Caco-2 (cell line): ENCODE results near the gene CIB2. TPM values are rescaled to one million over a fixed set of nuclear protein-coding genes. Genes with fewer than 3 reads are reported as not detected.

ENCODE experiments used
- BruUV-seq: library from RNA; stranded (reverse); fragments of 400-500 nt; replicated peaks from 2 replicates; lab custom pipeline; 2021; lab: Mats Ljungman, UMichigan
- CTCF ChIA-PET: fragments of 300-600 bp; sonication (Branson Sonifier 250); formaldehyde crosslinking; loops from one replicate; lab custom pipeline; 2022; ENCODE audit warnings: antibody characterized with exemption; lab: Charles Lee
- POLR2A ChIA-PET: fragments of 300-600 bp; sonication (Branson Sonifier 250); formaldehyde crosslinking; loops from one replicate; lab custom pipeline; 2022; ENCODE audit warnings: antibody characterized with exemption; lab: Charles Lee
- DNase-seq, 2 experiments: peaks; one replicate each; pipeline versions ENCODE4 v3.0.0 to v3.0.0-alpha.2; 2020 to 2022
- H3K27me3 ChIP-seq: replicated peaks from 2 replicates; pipeline ENCODE4 v1.6.0; 2011; ENCODE audit warnings: low read length; ENCODE audit not compliant: control insufficient read depth, insufficient read depth
- H3K36me3 ChIP-seq: 2 replicates; pipeline ENCODE4 v1.5.1; 2011; ENCODE audit warnings: low read length; ENCODE audit not compliant: control insufficient read depth, insufficient read depth
- H3K4me1 ChIP-seq: fragments of 250-450 bp; sonication (Bioruptor Pico); 2 replicates; pipeline ENCODE4 v1.5.1; 2020; ENCODE audit warnings: mild to moderate bottlenecking
- H3K4me3 ChIP-seq: 2 replicates; pipeline ENCODE4 v1.5.1; 2011; ENCODE audit warnings: low read depth, mild to moderate bottlenecking, control low read depth, low read length
- H3K9me3 ChIP-seq: fragments of 250-450 bp; sonication (Bioruptor Pico); 2 replicates; pipeline ENCODE4 v1.5.1; 2020; ENCODE audit warnings: mild to moderate bottlenecking, moderate library complexity
- H3K27ac Mint-ChIP-seq: one replicate; pipeline ENCODE4 v1.8.0; 2022; ENCODE audit warnings: mixed read lengths; ENCODE audit not compliant: unreplicated experiment
- H3K27me3 Mint-ChIP-seq: one replicate; pipeline ENCODE4 v1.8.0; 2022; ENCODE audit warnings: mixed read lengths; ENCODE audit not compliant: insufficient read depth, unreplicated experiment
- H3K36me3 Mint-ChIP-seq: one replicate; pipeline ENCODE4 v1.8.0; 2022; ENCODE audit warnings: mild to moderate bottlenecking, mixed read lengths; ENCODE audit not compliant: insufficient read depth, unreplicated experiment
- H3K4me1 Mint-ChIP-seq: one replicate; pipeline ENCODE4 v1.8.0; 2022; ENCODE audit warnings: low read depth, mixed read lengths; ENCODE audit not compliant: unreplicated experiment
- H3K4me3 Mint-ChIP-seq: one replicate; pipeline ENCODE4 v1.8.0; 2022; ENCODE audit warnings: mild to moderate bottlenecking, moderate library complexity, mixed read lengths; ENCODE audit not compliant: unreplicated experiment
- H3K9me3 Mint-ChIP-seq: one replicate; pipeline ENCODE4 v1.8.0; 2022; ENCODE audit warnings: mixed read lengths; ENCODE audit not compliant: unreplicated experiment
- CTCF ChIP-seq, 2 experiments: fragments of 200-600 bp in 1 of 2; IDR thresholded peaks; 1 replicate in 1 of 2; 2 replicates in 1 of 2; pipeline versions ENCODE4 v1.5.1 to v1.8.0; 2011 to 2022; ENCODE audit warnings: antibody characterized with exemption in 1 of 2, control low read depth in 1 of 2, inconsistent platforms in 1 of 2, low read depth in 1 of 2, low read length in 1 of 2, mild to moderate bottlenecking in 1 of 2, moderate library complexity in 1 of 2; ENCODE audit not compliant: insufficient read depth in 1 of 2, severe bottlenecking in 1 of 2, unreplicated experiment in 1 of 2
- intact Hi-C: fragments of 100-400 bp; cut with micrococcal nuclease; formaldehyde crosslinking; loops from one replicate; pipeline ENCODE4 v1.10.0; 2022; ENCODE audit not compliant: unreplicated experiment
- total RNA-seq: library from RNA; stranded (reverse); gene quantifications from 2 replicates; pipeline ENCODE4 v1.2.3, GENCODE V29; 2022

CIB2 gene
- total RNA-seq, 1 experiment from 2014 or later = 0.75 TPM

- BruUV-seq = no TSS peak
- DNase-seq = no peak
- peaks cover 18% of the 10 kb centered on the region for H3K4me1 ChIP-seq
- Mint-ChIP-seq H3K27ac (no peak overlapping the region), H3K4me1 (peaks cover 9% of the 10 kb centered on the region), H3K9me3 (no peaks in the 10 kb centered on the region), H3K36me3 (peaks cover 6% of the 10 kb centered on the region), H3K27me3 (no peaks in the 10 kb centered on the region), H3K4me3 (peak overlapping the region; percentile 70)
- intact Hi-C loops = loop anchor here (5.0 kb wide), 1 partner anchor 112 kb away; no protein-coding TSS in a partner anchor
- no peaks in the 10 kb centered on the region for H3K9me3 ChIP-seq
- no peaks in the 10 kb centered on the region for H3K36me3 ChIP-seq
- H3K27me3 ChIP-seq = no peaks in the 10 kb centered on the region
- TF ChIP-seq CTCF (IDR thresholded peaks at IDR 0.05; ENCODE audit: insufficient read depth in 1 of 2, low read depth in 1 of 2, low read length in 1 of 2, severe bottlenecking in 1 of 2, unreplicated experiment in 1 of 2) = no peak
- H3K4me3 ChIP-seq = no peak overlapping the region
- ChIA-PET POLR2A (no interaction called here), CTCF (interaction anchor here (2.5 kb wide), 1 partner anchor 66 kb away, joined by 16 read pairs; no protein-coding TSS in a partner anchor)
These were observed 1.4 kb downstream of the CIB2 start for GRCh38 chr15:78129751-78130287.

GRCh38 chr15:78129077-78129750 is 2.0 kb downstream of the CIB2 start:
- no peak overlapping the region for H3K27ac Mint-ChIP-seq
- peaks cover 16% of the 10 kb centered on the region for H3K4me1 ChIP-seq
- H3K36me3 Mint-ChIP-seq = peaks cover 6% of the 10 kb centered on the region
- DNase-seq = no peak
- intact Hi-C loops = no loop called here
- H3K4me1 Mint-ChIP-seq = peaks cover 9% of the 10 kb centered on the region
- H3K27me3 ChIP-seq = no peaks in the 10 kb centered on the region
- ChIA-PET CTCF (no interaction called here), POLR2A (no interaction called here)
- H3K36me3 ChIP-seq = no peaks in the 10 kb centered on the region
- no peak overlapping the region for H3K4me3 ChIP-seq
- no peaks in the 10 kb centered on the region for H3K27me3 Mint-ChIP-seq
- BruUV-seq = no TSS peak
- TF ChIP-seq CTCF (IDR thresholded peaks at IDR 0.05; ENCODE audit: insufficient read depth in 1 of 2, low read depth in 1 of 2, low read length in 1 of 2, severe bottlenecking in 1 of 2, unreplicated experiment in 1 of 2) = no peak
- H3K9me3 ChIP-seq = no peaks in the 10 kb centered on the region
- no peaks in the 10 kb centered on the region for H3K9me3 Mint-ChIP-seq
- no peak overlapping the region for H3K4me3 Mint-ChIP-seq

GRCh38 chr15:78127882-78128281 is 3.4 kb downstream of the CIB2 start:
- H3K4me1 Mint-ChIP-seq = peaks cover 9% of the 10 kb centered on the region
- Histone ChIP-seq H3K4me3 (no peak overlapping the region), H3K9me3 (no peaks in the 10 kb centered on the region), H3K36me3 (no peaks in the 10 kb centered on the region), H3K4me1 (peaks cover 7% of the 10 kb centered on the region), H3K27me3 (no peaks in the 10 kb centered on the region)
- no peaks in the 10 kb centered on the region for H3K36me3 Mint-ChIP-seq
- intact Hi-C loops = no loop called here
- BruUV-seq = no TSS peak
- H3K9me3 Mint-ChIP-seq = no peaks in the 10 kb centered on the region
- ChIA-PET POLR2A (no interaction called here), CTCF (no interaction called here)
- no peak overlapping the region for H3K27ac Mint-ChIP-seq
- H3K27me3 Mint-ChIP-seq = no peaks in the 10 kb centered on the region
- H3K4me3 Mint-ChIP-seq = no peak overlapping the region
- TF ChIP-seq CTCF (IDR thresholded peaks at IDR 0.05; ENCODE audit: insufficient read depth in 1 of 2, low read depth in 1 of 2, low read length in 1 of 2, severe bottlenecking in 1 of 2, unreplicated experiment in 1 of 2) = no peak
- DNase-seq = no peak
